Stomach (tissue), 4 donors: ENCODE results near the gene PCSK2.

ENCODE experiments used
- POLR2A ChIP-seq, 4 donors: fragments of 450-650 bp; IDR thresholded peaks; one replicate each; pipeline ENCODE4 v1.6.1; 2016; ENCODE audit warnings: antibody characterized with exemption in 4 of 4, control low read depth in 2 of 4, mild to moderate bottlenecking in 1 of 4, moderate library complexity in 1 of 4
- TF ChIP-seq, protein P1 (sequence below), 7 experiments: fragments of 450-650 bp in 4 of 7; fragments of 200-600 bp in 3 of 7; sonication (generic) in 3 of 7; IDR thresholded peaks; one replicate each; pipeline ENCODE4 v1.5.1; 2016 to 2019; ENCODE audit warnings: antibody characterized with exemption in 7 of 7, control low read depth in 2 of 7, mild to moderate bottlenecking in 1 of 7

DNA sequence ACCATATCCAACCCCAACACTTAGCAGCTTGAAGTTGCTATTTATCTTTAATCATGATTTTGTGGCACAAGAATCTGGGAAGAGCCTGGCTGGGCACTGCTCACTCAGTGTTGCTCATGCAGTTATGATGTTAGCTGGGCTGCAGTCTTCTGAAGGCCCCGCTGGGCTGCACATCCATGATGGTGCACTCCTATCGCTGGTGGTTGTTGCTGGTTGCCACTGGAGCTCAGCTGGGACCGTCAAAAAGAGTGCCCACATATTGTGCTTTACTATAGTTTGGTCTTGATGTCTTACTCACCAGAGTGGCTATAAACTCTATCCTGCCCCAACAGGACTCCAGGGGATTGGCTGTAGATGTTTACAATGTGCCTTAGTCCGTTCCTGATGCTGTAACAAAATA lies 137.8 kb downstream of the PCSK2 start:
- no peak for TF ChIP-seq POLR2A (IDR thresholded peaks at IDR 0.05)
- TF ChIP-seq, protein P1, sequence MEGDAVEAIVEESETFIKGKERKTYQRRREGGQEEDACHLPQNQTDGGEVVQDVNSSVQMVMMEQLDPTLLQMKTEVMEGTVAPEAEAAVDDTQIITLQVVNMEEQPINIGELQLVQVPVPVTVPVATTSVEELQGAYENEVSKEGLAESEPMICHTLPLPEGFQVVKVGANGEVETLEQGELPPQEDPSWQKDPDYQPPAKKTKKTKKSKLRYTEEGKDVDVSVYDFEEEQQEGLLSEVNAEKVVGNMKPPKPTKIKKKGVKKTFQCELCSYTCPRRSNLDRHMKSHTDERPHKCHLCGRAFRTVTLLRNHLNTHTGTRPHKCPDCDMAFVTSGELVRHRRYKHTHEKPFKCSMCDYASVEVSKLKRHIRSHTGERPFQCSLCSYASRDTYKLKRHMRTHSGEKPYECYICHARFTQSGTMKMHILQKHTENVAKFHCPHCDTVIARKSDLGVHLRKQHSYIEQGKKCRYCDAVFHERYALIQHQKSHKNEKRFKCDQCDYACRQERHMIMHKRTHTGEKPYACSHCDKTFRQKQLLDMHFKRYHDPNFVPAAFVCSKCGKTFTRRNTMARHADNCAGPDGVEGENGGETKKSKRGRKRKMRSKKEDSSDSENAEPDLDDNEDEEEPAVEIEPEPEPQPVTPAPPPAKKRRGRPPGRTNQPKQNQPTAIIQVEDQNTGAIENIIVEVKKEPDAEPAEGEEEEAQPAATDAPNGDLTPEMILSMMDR (IDR thresholded peaks at IDR 0.05) = no peak
